HG02981 (cell line): ENCODE measurements around the gene HERC3.

Experiments
- ATAC-seq: cut with Tn5 transposase; IDR thresholded peaks from one replicate; pipeline ENCODE4 v1.9.1; 2021; ENCODE audit warnings: mild to moderate bottlenecking, moderate library complexity; ENCODE audit not compliant: unreplicated experiment

Gene HERC3

DNA sequence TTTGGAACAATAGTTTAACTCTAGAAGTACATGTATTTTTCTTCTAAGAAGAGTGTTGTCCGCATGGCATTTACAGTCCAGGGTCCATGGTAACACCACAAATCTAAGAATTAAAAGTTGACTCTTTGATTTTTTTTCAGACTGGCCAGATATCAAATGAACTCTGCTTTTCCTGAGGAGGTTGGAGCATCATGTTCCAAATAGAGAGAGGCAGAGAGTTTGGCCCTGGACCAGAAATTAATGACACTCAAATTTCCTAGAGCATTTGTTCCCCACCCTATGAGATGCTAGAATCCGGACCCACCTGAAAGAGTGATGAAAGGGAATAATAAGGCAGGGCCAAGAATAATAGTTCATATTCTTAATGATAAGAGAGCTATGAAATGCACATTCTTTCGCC is 152.3 kb downstream of the HERC3 start:
- ATAC-seq = no peak

DNA sequence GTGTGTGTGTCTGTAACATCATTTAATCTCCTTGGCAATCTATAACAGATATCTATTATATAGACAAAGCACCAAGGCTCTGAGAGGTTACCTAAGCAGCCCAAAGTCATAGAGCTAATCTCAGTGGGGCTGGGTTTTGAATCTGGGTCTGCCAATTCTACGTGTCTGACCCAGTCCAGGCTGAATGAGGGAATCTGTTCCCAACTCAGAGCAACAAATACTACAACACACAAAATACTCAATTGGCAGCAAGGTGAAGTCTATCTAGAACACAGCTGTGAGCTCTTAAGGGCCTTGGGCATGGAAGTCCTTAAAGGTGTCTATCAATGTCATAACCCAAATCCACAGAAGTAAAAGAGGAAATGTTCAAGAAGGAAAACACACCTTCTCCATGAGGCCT is 152.9 kb downstream of the HERC3 start:
- no peak for ATAC-seq

DNA sequence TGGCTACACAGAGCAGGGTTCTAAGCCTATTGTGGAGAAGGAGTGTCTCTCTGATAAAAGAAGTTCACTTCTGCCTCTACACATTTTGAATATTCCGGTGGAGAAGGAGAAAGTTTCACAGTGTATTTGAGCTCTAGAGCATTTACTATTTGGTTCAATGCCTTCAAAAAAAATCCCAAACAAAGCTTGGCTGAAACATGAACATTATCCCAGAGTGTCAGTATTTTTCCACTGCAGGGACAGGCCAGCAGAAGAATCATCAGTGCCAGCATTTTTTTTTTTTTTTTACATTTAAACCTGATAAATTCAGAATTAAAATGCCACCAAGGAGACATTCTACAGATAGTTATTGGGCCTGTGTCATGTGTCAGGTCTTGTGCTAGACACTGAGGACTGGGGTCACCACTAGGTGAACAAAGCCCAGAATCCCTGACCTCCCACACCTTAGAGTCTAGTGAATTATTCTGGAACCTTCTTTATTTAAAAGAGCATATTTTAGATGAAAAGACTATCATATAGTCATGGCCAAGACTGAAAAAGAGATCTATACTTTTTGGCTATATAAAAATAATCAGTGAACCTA is 153.4 kb downstream of the HERC3 start:
- ATAC-seq = no peak

DNA sequence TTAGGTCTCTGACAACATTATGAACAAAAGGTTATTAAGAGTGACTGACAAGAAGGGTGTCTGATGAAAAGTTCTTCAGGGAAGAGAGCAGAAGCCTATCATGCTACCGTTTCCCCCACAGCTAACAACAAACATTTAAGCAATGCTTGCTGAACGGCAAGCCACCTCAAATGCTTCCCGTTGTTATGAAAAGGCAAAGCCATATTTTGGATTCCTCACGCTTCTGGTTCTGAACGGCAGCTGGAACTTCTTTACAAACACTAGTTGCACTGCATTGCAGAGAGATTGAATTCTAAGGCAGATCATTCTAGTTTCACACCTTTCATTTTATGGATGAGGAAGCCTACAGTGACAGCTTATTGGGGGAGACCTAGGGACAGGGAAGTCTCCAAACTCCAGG is 153.9 kb downstream of the HERC3 start:
- ATAC-seq = no peak

DNA sequence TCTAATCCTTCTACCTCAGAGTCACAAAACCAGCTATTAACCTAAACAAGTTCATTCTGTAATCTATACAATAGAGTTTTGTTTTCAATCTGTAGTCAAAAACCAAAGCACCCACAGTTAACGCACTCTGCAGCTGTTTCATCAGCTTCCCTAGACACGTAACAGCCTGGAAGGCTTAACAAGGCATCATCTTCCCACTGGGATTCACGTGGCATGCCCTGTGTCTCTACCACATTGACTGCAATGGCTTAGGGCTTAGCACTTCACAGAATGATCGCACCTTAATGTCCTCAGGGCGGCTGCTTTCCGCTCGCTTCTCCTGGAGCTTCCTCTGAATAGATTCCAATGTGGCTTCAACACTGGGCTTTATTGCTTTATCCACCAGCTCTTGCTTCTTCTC is 155.1 kb downstream of the HERC3 start:
- ATAC-seq = no peak

DNA sequence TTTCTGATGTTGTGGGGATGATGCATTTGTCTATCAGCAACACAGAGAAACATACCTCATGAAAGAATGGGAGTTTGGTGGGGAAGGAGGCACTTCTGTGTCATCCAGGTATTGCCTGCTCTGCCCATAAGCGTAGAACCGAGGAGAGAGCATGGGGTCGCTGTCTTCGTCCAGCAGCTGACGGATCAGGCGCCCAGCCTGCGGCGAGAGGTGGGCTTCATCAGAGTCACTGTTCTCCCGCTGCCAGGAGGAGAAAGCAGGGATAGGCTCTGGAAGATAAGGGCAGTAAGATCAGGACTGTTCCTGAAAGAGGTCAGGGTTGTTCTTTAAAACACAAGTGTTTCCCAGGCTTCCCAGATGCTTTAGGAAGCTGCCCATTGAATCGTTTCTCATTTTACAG is 158.1 kb downstream of the HERC3 start:
- ATAC-seq = no peak

DNA sequence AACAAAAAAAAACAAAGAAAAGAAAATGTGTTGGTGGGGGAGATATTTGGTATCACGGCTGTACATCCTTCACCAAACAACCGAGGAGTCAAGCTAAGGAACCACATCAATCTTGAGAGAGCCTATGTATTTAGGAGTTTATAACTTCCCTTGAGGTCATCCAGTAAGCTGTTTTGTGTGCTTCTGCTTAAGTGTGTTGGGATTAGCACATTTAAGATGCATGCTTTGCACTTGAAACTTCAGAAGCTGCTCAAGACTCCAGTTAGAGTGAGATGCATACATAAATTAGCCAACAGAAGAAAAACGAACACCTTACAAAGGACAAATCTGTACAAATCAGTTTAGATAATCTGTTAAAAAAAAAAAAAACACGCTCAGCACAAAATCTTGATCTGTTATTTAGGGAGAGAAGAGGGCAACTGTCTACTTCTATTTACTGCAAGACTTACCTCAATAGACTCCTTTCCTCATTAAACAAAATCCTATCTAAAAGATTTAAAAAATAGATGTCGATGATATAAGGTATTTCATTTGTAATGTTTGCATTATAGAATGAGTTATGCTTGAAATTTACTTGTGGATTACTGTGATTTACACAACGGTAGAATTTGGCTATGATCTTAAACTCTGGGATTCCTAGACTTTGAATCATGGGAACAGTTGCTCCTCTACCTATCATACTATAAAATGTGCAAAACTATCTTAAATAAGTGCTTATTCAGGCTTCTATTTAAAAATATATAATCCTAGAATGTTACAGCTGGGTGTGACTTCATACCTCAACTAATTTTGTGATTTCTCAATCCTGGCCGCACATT is 159.2 kb downstream of the HERC3 start:
- ATAC-seq = no peak

DNA sequence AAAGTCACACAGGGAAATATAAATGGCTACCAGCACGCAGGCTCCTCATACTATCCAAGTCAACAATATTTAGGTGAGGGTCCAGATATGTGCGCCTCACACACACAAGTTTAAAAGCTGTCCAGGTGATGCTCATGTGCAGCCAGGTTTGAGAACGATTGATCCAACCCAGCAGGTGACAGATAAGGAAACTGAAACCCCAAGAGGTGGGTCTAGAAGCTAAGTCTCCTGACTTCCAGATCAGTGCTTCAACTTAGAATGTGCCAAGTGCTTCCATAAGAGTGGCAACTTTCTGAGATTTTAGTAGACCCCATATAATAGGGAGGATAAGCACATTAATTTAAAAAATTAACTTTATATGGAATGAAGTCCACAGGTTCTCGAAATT is 159.8 kb downstream of the HERC3 start:
- ATAC-seq = no peak

DNA sequence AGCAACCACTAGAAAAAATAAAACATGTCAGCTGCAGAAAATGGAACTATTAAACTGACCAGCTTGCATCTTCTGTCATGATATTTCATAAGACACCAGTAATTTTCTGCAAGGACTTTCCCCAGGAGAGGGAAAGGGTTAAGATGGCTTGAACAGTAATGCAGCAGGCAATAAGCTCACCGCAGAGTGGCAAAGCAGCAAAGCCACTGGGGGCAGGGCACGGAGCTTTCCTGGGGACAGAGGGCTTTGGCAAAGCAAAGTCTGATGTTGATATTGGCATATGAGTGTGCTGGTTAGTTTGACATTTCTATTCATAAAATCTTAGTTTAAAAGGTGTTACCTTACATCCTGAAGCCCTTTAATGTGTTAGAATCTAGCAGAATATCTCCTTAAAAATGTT is 160.5 kb downstream of the HERC3 start:
- ATAC-seq = no peak

DNA sequence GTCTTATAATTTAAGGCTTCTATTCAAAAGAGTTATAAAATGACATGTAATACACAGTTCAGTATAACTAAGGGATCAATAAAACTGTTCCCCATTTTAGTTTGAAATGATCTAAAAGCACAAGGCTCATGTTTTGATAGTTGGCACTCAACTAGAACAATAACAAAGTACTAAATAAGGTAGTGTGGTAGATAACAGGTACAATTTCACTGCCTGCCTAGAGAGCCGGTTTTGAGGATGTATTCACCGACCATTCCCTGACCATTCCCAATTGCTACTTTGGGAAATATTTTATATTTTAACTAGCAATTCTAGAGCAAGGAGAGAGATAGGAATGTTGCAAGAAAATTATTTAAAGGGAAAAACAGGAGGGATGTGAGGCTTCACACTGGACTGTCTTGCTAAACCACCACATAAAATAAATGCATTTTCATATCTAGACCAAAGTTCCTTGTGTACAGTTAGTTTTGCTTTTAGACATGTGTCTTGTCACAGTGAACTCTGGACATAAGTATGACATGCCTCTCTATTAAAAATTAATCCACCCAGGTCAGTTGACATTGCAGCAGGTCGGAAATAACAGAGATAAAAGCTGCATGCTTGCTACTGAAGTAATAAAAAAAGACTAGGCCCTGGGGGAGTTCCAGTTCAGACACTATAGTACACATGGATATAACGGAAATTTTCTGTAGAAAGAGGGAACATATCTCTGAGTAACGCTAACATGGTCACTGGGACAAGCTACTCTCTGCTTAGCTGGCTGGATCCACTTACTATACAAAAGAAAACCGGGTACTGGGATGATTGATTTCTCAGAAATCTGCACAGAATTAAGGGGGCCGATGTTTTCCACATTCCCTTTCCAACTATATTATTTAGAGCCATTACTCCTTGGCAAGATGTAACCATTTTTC is 161.6 kb downstream of the HERC3 start:
- no peak for ATAC-seq

DNA sequence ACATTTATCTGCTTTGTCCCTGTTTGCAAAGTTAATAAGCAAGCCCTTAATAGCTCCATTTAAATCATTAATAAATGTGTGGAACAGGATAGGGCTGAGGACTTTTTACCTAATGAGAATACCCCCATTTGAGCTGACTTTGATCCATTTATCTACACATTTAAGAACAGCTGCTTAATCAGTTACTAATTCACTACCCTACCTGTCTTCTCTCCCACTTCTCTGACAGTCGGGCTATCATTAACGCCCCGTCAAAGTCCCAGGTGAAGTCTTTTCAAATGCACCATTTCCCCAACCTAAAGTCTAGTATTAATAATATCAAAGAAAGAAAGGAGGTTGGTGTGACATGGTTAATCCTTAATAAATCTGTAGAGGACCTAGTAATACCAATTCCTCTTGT is 162.5 kb downstream of the HERC3 start:
- no peak for ATAC-seq

DNA sequence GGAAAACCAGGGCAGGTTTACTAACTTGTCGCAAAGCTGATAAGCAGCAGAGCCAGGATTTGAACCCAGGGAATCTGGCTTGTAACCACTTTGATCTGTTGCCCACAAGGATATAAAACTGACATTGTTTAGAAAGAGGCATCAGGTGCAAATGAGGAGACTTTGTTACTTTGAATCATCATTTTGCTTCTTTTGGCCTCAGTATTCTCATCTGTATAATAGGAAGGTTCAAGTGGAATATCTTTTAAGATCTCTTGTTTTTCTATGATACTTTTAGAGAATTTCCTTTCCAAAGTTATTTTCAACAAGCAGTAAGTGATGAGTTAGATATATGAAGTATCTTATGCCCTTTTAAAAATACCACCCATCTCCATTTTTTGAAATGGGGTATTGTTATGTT is 163.2 kb downstream of the HERC3 start:
- ATAC-seq = no peak

DNA sequence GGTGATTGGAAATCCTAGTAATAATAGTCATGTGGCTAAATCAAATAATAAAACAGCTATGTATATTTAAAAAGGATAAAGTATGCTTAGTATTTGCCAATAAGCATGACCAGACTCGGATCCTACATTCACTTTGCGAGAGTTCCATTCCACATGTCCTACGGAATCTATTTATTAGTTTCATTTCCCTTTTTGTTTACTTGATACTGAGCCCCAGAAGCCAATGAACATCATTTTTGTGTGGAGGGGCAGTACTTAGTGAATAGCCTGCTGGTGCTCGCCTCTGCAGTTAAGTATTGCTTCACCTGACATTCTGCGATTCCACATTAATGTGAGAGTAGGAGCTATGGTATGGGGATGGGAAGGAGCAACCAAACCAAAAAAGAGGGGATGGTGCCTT is 163.9 kb downstream of the HERC3 start:
- ATAC-seq = no peak

DNA sequence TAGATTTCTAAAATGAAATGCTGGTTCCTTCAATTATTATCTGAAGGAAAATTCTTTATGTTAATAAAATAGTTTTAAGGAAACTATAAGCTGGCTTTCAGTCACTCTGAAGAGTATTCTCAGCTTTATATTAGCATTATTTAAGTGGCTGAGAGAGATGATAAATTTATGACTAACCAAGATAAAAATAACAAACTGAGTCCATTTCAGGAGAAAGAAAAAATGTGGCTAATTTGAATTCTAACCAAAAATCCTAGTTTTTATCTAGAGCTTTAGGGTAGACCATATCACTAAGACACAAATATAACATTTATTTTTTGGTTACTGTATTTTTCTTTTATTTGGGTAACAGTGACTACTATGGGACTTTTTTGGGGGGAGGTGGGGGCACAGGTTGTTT is 164.8 kb downstream of the HERC3 start:
- no peak for ATAC-seq

DNA sequence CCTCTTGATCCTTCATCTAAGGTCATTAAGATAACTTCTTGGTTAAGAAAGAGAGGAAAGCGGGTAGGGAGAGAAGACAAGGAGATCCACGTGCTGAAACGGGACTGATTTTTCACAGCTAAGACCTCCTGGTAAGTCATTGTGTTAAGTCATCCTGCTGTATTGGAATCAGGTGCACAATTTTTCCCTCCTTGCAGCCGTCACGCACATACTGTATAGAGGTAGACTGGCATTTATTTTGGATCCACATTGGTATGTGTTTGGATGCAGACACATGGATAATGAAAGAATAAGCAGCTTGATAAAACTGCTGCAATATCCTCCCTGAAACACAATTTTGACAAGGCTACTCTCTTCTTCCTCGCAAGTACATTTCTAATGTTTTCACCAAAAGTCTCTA is 165.5 kb downstream of the HERC3 start:
- ATAC-seq = no peak
